Neural progenitor cell (in vitro differentiated cells): ENCODE results near the gene SEC16A. TPM values are rescaled to one million over a fixed set of nuclear protein-coding genes. Genes with fewer than 3 reads are reported as not detected.

Experiments used
- DNase-seq: peaks from one replicate; pipeline ENCODE4 v3.0.0-alpha.2; 2016; ENCODE audit warnings: low spot score
- H2AFZ ChIP-seq: fragments of 200-600 bp; sonication (generic); replicated peaks from 2 replicates; pipeline ENCODE4 v1.6.1; 2016; ENCODE audit warnings: antibody characterized with exemption
- H3F3A ChIP-seq: fragments of 200-600 bp; sonication (generic); 2 replicates; pipeline ENCODE4 v1.6.1; 2016; ENCODE audit warnings: antibody characterized with exemption, low read depth
- H3K27ac ChIP-seq: fragments of 200-600 bp; sonication (generic); 2 replicates; pipeline ENCODE4 v1.5.1; 2016; ENCODE audit warnings: mild to moderate bottlenecking
- H3K27me3 ChIP-seq: fragments of 200-600 bp; sonication (generic); 2 replicates; pipeline ENCODE4 v1.6.1; 2016; ENCODE audit warnings: mild to moderate bottlenecking, moderate library complexity
- H3K36me3 ChIP-seq: fragments of 200-600 bp; sonication (generic); 2 replicates; pipeline ENCODE4 v1.5.1; 2016
- H3K4me1 ChIP-seq: fragments of 200-600 bp; sonication (generic); 2 replicates; pipeline ENCODE4 v1.6.1; 2016; ENCODE audit warnings: mixed run types
- H3K4me2 ChIP-seq: fragments of 200-600 bp; sonication (generic); 2 replicates; pipeline ENCODE4 v1.6.1; 2016
- H3K4me3 ChIP-seq: fragments of 200-600 bp; sonication (generic); 2 replicates; pipeline ENCODE4 v1.5.1; 2016
- H3K79me2 ChIP-seq: fragments of 200-600 bp; sonication (generic); 2 replicates; pipeline ENCODE4 v1.6.1; 2016; ENCODE audit warnings: low read depth
- H3K9ac ChIP-seq: fragments of 200-600 bp; sonication (generic); 2 replicates; pipeline ENCODE4 v1.6.1; 2016
- H3K9me3 ChIP-seq: fragments of 200-600 bp; sonication (generic); 2 replicates; pipeline ENCODE4 v1.5.1; 2016; ENCODE audit warnings: low read depth
- H4K20me1 ChIP-seq: fragments of 200-600 bp; sonication (generic); 2 replicates; pipeline ENCODE4 v1.6.1; 2016; ENCODE audit warnings: low read depth
- H3K27ac Mint-ChIP-seq: 3 replicates; pipeline ENCODE4 v1.8.0; 2021; ENCODE audit warnings: mixed read lengths
- H3K27me3 Mint-ChIP-seq: 2 replicates; pipeline ENCODE4 v1.8.0; 2022; ENCODE audit warnings: low read depth, mild to moderate bottlenecking, inconsistent platforms, moderate library complexity, mixed read lengths; ENCODE audit not compliant: insufficient read depth
- H3K36me3 Mint-ChIP-seq: 3 replicates; pipeline ENCODE4 v1.8.0; 2021; ENCODE audit warnings: mixed read lengths
- H3K4me1 Mint-ChIP-seq: 3 replicates; pipeline ENCODE4 v1.8.0; 2021; ENCODE audit warnings: mixed read lengths
- H3K4me3 Mint-ChIP-seq: 3 replicates; pipeline ENCODE4 v1.8.0; 2021; ENCODE audit warnings: mild to moderate bottlenecking, moderate library complexity, mixed read lengths
- H3K9me3 Mint-ChIP-seq: 3 replicates; pipeline ENCODE4 v1.8.0; 2020; ENCODE audit warnings: mixed read lengths
- CTCF ChIP-seq: fragments of 200-600 bp; sonication (generic); IDR thresholded peaks from 2 replicates; pipeline ENCODE4 v1.5.1; 2017; ENCODE audit warnings: antibody characterized with exemption, mild to moderate bottlenecking
- EZH2 ChIP-seq: fragments of 200-600 bp; sonication (generic); IDR thresholded peaks from 2 replicates; pipeline ENCODE4 v1.6.1; 2017; ENCODE audit warnings: antibody characterized with exemption, mild to moderate bottlenecking, moderate library complexity
- EZH2phosphoT487 ChIP-seq: fragments of 200-600 bp; sonication (generic); IDR thresholded peaks from 2 replicates; pipeline ENCODE4 v1.6.1; 2017; ENCODE audit warnings: antibody characterized with exemption
- total RNA-seq: library from RNA; depleted of rRNA; stranded (reverse); fragments of >200 nt; gene quantifications from 2 replicates; pipeline ENCODE4 v1.2.3, GENCODE V29; 2015; ENCODE audit warnings: low replicate concordance

SEC16A gene
- total RNA-seq, 1 donor from 2014 or later: 16.8 TPM

GRCh38 chr9:136505406-136506403 lies 22.9 kb upstream of the SEC16A start:
- Histone ChIP-seq H3K27ac (no peak overlapping the region), H3K4me2 (no peak overlapping the region), H3K4me3 (no peak overlapping the region), H3K27me3 (no peaks in the 10 kb centered on the region), H3K9me3 (no peaks in the 10 kb centered on the region), H3K36me3 (no peaks in the 10 kb centered on the region), H3K9ac (no peak overlapping the region), H3K4me1 (no peaks in the 10 kb centered on the region), H3K79me2 (no peaks in the 10 kb centered on the region), H2AFZ (no peak overlapping the region), H4K20me1 (no peaks in the 10 kb centered on the region), H3F3A (no peaks in the 10 kb centered on the region)
- H3K4me3 Mint-ChIP-seq: no peak overlapping the region
- H3K27ac Mint-ChIP-seq: no peak overlapping the region
- no peak for DNase-seq
- no peaks in the 10 kb centered on the region for H3K9me3 Mint-ChIP-seq
- peaks cover 3% of the 10 kb centered on the region for H3K4me1 Mint-ChIP-seq
- TF ChIP-seq CTCF: no peak
- TF ChIP-seq EZH2: no peak
- no peak for TF ChIP-seq EZH2phosphoT487
- H3K27me3 Mint-ChIP-seq: peaks cover 4% of the 10 kb centered on the region
- peaks cover 5% of the 10 kb centered on the region for H3K36me3 Mint-ChIP-seq

GRCh38 chr9:136504512-136505348 lies 21.9 kb upstream of the SEC16A start:
- H3K4me3 Mint-ChIP-seq: no peak overlapping the region
- no peaks in the 10 kb centered on the region for H3F3A ChIP-seq
- peaks cover 3% of the 10 kb centered on the region for H3K4me1 Mint-ChIP-seq
- H3K9me3 Mint-ChIP-seq: no peaks in the 10 kb centered on the region
- H4K20me1 ChIP-seq: no peaks in the 10 kb centered on the region
- peaks cover 5% of the 10 kb centered on the region for H3K36me3 Mint-ChIP-seq
- H3K9ac ChIP-seq: no peak overlapping the region
- peaks cover 4% of the 10 kb centered on the region for H3K27me3 Mint-ChIP-seq
- H3K27ac ChIP-seq: no peak overlapping the region
- no peaks in the 10 kb centered on the region for H3K36me3 ChIP-seq
- no peaks in the 10 kb centered on the region for H3K79me2 ChIP-seq
- no peak overlapping the region for H3K4me3 ChIP-seq
- H3K9me3 ChIP-seq: no peaks in the 10 kb centered on the region
- no peak overlapping the region for H2AFZ ChIP-seq
- H3K4me2 ChIP-seq: no peak overlapping the region
- H3K4me1 ChIP-seq: no peaks in the 10 kb centered on the region
- H3K27ac Mint-ChIP-seq: no peak overlapping the region
- no peak for DNase-seq
- TF ChIP-seq CTCF (no peak), EZH2phosphoT487 (no peak)
- H3K27me3 ChIP-seq: no peaks in the 10 kb centered on the region

- Mint-ChIP-seq H3K36me3 (peaks cover 10% of the 10 kb centered on the region), H3K4me3 (no peak overlapping the region), H3K4me1 (peaks cover 3% of the 10 kb centered on the region), H3K27me3 (peaks cover 2% of the 10 kb centered on the region), H3K9me3 (no peaks in the 10 kb centered on the region), H3K27ac (peak overlapping the region; percentile 32)
- no peaks in the 10 kb centered on the region for H3F3A ChIP-seq
- no peaks in the 10 kb centered on the region for H3K4me1 ChIP-seq
- no peaks in the 10 kb centered on the region for H4K20me1 ChIP-seq
- no peak overlapping the region for H3K27ac ChIP-seq
- no peaks in the 10 kb centered on the region for H3K27me3 ChIP-seq
- no peaks in the 10 kb centered on the region for H3K9me3 ChIP-seq
- H3K4me2 ChIP-seq: no peak overlapping the region
- H3K9ac ChIP-seq: no peak overlapping the region
- no peaks in the 10 kb centered on the region for H3K79me2 ChIP-seq
- no peak overlapping the region for H3K4me3 ChIP-seq
- no peak for DNase-seq
- H3K36me3 ChIP-seq: no peaks in the 10 kb centered on the region
- TF ChIP-seq EZH2 (no peak), EZH2phosphoT487 (no peak), CTCF (no peak)
- H2AFZ ChIP-seq: no peak overlapping the region
These were observed 20.2 kb upstream of the SEC16A start for GRCh38 chr9:136502940-136503550.
